Neural progenitor cell (in vitro differentiated cells): ENCODE measurements around the gene MYRIP. TPM values are rescaled to one million over a fixed set of nuclear protein-coding genes. Genes with fewer than 3 reads are reported as not detected.

Experiments used
- DNase-seq: peaks from one replicate; pipeline ENCODE4 v3.0.0-alpha.2; 2016; ENCODE audit warnings: low spot score
- H2AFZ ChIP-seq: fragments of 200-600 bp; sonication (generic); replicated peaks from 2 replicates; pipeline ENCODE4 v1.6.1; 2016; ENCODE audit warnings: antibody characterized with exemption
- H3F3A ChIP-seq: fragments of 200-600 bp; sonication (generic); 2 replicates; pipeline ENCODE4 v1.6.1; 2016; ENCODE audit warnings: antibody characterized with exemption, low read depth
- H3K27ac ChIP-seq: fragments of 200-600 bp; sonication (generic); 2 replicates; pipeline ENCODE4 v1.5.1; 2016; ENCODE audit warnings: mild to moderate bottlenecking
- H3K27me3 ChIP-seq: fragments of 200-600 bp; sonication (generic); 2 replicates; pipeline ENCODE4 v1.6.1; 2016; ENCODE audit warnings: mild to moderate bottlenecking, moderate library complexity
- H3K36me3 ChIP-seq: fragments of 200-600 bp; sonication (generic); 2 replicates; pipeline ENCODE4 v1.5.1; 2016
- H3K4me1 ChIP-seq: fragments of 200-600 bp; sonication (generic); 2 replicates; pipeline ENCODE4 v1.6.1; 2016; ENCODE audit warnings: mixed run types
- H3K4me2 ChIP-seq: fragments of 200-600 bp; sonication (generic); 2 replicates; pipeline ENCODE4 v1.6.1; 2016
- H3K4me3 ChIP-seq: fragments of 200-600 bp; sonication (generic); 2 replicates; pipeline ENCODE4 v1.5.1; 2016
- H3K79me2 ChIP-seq: fragments of 200-600 bp; sonication (generic); 2 replicates; pipeline ENCODE4 v1.6.1; 2016; ENCODE audit warnings: low read depth
- H3K9ac ChIP-seq: fragments of 200-600 bp; sonication (generic); 2 replicates; pipeline ENCODE4 v1.6.1; 2016
- H3K9me3 ChIP-seq: fragments of 200-600 bp; sonication (generic); 2 replicates; pipeline ENCODE4 v1.5.1; 2016; ENCODE audit warnings: low read depth
- H4K20me1 ChIP-seq: fragments of 200-600 bp; sonication (generic); 2 replicates; pipeline ENCODE4 v1.6.1; 2016; ENCODE audit warnings: low read depth
- H3K27ac Mint-ChIP-seq: 3 replicates; pipeline ENCODE4 v1.8.0; 2021; ENCODE audit warnings: mixed read lengths
- H3K27me3 Mint-ChIP-seq: 2 replicates; pipeline ENCODE4 v1.8.0; 2022; ENCODE audit warnings: low read depth, mild to moderate bottlenecking, inconsistent platforms, moderate library complexity, mixed read lengths; ENCODE audit not compliant: insufficient read depth
- H3K36me3 Mint-ChIP-seq: 3 replicates; pipeline ENCODE4 v1.8.0; 2021; ENCODE audit warnings: mixed read lengths
- H3K4me1 Mint-ChIP-seq: 3 replicates; pipeline ENCODE4 v1.8.0; 2021; ENCODE audit warnings: mixed read lengths
- H3K4me3 Mint-ChIP-seq: 3 replicates; pipeline ENCODE4 v1.8.0; 2021; ENCODE audit warnings: mild to moderate bottlenecking, moderate library complexity, mixed read lengths
- H3K9me3 Mint-ChIP-seq: 3 replicates; pipeline ENCODE4 v1.8.0; 2020; ENCODE audit warnings: mixed read lengths
- EZH2 ChIP-seq: fragments of 200-600 bp; sonication (generic); IDR thresholded peaks from 2 replicates; pipeline ENCODE4 v1.6.1; 2017; ENCODE audit warnings: antibody characterized with exemption, mild to moderate bottlenecking, moderate library complexity
- EZH2phosphoT487 ChIP-seq: fragments of 200-600 bp; sonication (generic); IDR thresholded peaks from 2 replicates; pipeline ENCODE4 v1.6.1; 2017; ENCODE audit warnings: antibody characterized with exemption
- total RNA-seq: library from RNA; depleted of rRNA; stranded (reverse); fragments of >200 nt; gene quantifications from 2 replicates; pipeline ENCODE4 v1.2.3, GENCODE V29; 2015; ENCODE audit warnings: low replicate concordance
- TF ChIP-seq, protein P1 (sequence below): fragments of 200-600 bp; sonication (generic); IDR thresholded peaks from 2 replicates; pipeline ENCODE4 v1.5.1; 2017; ENCODE audit warnings: antibody characterized with exemption, mild to moderate bottlenecking

The MYRIP gene
- total RNA-seq, 1 donor from 2014 or later = 0.62 TPM

GRCh38 chr3:40191850-40192448 lies 382.5 kb downstream of the MYRIP start:
- no peaks in the 10 kb centered on the region for H3K36me3 Mint-ChIP-seq
- H3K9ac ChIP-seq = no peak overlapping the region
- H3K4me2 ChIP-seq = no peak overlapping the region
- no peaks in the 10 kb centered on the region for H3K27me3 Mint-ChIP-seq
- no peaks in the 10 kb centered on the region for H3K9me3 Mint-ChIP-seq
- H3F3A ChIP-seq = no peaks in the 10 kb centered on the region
- no peaks in the 10 kb centered on the region for H3K79me2 ChIP-seq
- H3K36me3 ChIP-seq = no peaks in the 10 kb centered on the region
- H3K4me1 Mint-ChIP-seq = no peaks in the 10 kb centered on the region
- no peak overlapping the region for H3K4me3 ChIP-seq
- H3K27ac ChIP-seq = no peak overlapping the region
- H3K27ac Mint-ChIP-seq = no peak overlapping the region
- peak; percentile 59 for DNase-seq
- H2AFZ ChIP-seq = no peak overlapping the region
- H3K9me3 ChIP-seq = no peaks in the 10 kb centered on the region
- no peak for TF ChIP-seq EZH2
- TF ChIP-seq, protein P1, sequence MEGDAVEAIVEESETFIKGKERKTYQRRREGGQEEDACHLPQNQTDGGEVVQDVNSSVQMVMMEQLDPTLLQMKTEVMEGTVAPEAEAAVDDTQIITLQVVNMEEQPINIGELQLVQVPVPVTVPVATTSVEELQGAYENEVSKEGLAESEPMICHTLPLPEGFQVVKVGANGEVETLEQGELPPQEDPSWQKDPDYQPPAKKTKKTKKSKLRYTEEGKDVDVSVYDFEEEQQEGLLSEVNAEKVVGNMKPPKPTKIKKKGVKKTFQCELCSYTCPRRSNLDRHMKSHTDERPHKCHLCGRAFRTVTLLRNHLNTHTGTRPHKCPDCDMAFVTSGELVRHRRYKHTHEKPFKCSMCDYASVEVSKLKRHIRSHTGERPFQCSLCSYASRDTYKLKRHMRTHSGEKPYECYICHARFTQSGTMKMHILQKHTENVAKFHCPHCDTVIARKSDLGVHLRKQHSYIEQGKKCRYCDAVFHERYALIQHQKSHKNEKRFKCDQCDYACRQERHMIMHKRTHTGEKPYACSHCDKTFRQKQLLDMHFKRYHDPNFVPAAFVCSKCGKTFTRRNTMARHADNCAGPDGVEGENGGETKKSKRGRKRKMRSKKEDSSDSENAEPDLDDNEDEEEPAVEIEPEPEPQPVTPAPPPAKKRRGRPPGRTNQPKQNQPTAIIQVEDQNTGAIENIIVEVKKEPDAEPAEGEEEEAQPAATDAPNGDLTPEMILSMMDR = peak; percentile 86
- no peak overlapping the region for H3K4me3 Mint-ChIP-seq
- peaks cover 4% of the 10 kb centered on the region for H4K20me1 ChIP-seq
- H3K4me1 ChIP-seq = peaks cover 11% of the 10 kb centered on the region
- H3K27me3 ChIP-seq = no peaks in the 10 kb centered on the region

DNA sequence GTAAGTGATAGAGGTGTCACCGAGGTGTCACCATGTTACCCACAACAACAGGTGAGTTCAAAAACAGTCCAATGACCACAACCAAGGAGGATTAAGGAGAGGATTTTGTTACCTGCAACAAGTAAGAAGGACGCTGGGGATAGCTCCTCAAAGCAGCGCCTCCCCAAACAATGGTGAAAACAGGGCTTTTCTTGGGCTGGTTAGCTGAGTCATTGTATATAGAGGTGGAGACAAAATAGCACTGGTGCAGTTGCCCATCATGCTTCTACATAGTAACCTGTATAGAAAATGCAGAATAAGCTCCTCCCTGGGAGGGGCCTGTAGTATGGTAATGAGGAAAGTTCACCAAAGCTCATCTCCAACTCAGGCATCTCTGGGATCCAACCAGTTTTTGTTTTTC lies 383.2 kb downstream of the MYRIP start:
- H3K27me3 ChIP-seq = no peaks in the 10 kb centered on the region
- peaks cover 4% of the 10 kb centered on the region for H4K20me1 ChIP-seq
- H3K4me3 Mint-ChIP-seq = no peak overlapping the region
- peak overlapping the region; percentile 42 for H3K4me2 ChIP-seq
- no peaks in the 10 kb centered on the region for H3K79me2 ChIP-seq
- no peaks in the 10 kb centered on the region for H3K4me1 Mint-ChIP-seq
- TF ChIP-seq, protein P1 = no peak
- TF ChIP-seq EZH2phosphoT487 = no peak
- TF ChIP-seq EZH2 = no peak
- no peaks in the 10 kb centered on the region for H3K27me3 Mint-ChIP-seq
- no peaks in the 10 kb centered on the region for H3K9me3 ChIP-seq
- peaks cover 11% of the 10 kb centered on the region for H3K4me1 ChIP-seq
- H3K27ac ChIP-seq = no peak overlapping the region
- DNase-seq = peak; percentile 45
- no peak overlapping the region for H2AFZ ChIP-seq
- no peak overlapping the region for H3K4me3 ChIP-seq
- no peaks in the 10 kb centered on the region for H3F3A ChIP-seq
- H3K9me3 Mint-ChIP-seq = no peaks in the 10 kb centered on the region
- no peak overlapping the region for H3K9ac ChIP-seq
- no peaks in the 10 kb centered on the region for H3K36me3 Mint-ChIP-seq
- H3K27ac Mint-ChIP-seq = no peak overlapping the region
- H3K36me3 ChIP-seq = no peaks in the 10 kb centered on the region

DNA sequence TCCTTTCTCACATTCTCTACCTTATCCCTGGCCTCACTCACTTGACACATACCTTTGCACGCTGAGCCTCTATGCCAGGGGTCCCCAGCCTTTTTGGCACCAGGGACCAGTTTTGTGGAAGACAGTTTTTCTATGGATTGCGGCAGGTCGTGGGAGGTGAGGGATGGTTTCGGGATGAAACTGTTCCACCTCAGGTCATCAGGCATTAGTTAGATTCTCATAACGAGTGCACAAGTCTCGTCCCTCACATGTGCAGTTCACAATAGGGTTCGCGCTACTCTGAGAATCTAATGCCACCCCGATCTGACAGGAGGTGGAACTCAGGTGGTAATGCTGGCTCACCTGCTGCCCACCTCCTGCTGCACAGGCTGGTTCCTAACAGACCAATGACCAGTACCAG lies 387.6 kb downstream of the MYRIP start:
- Mint-ChIP-seq H3K36me3 (no peaks in the 10 kb centered on the region), H3K27ac (no peak overlapping the region), H3K4me3 (no peak overlapping the region), H3K9me3 (no peaks in the 10 kb centered on the region), H3K27me3 (no peaks in the 10 kb centered on the region), H3K4me1 (no peaks in the 10 kb centered on the region)
- peaks cover 2% of the 10 kb centered on the region for H3F3A ChIP-seq
- no peak overlapping the region for H3K4me2 ChIP-seq
- H4K20me1 ChIP-seq = no peaks in the 10 kb centered on the region
- no peak for TF ChIP-seq EZH2
- no peak for TF ChIP-seq EZH2phosphoT487
- TF ChIP-seq, protein P1 = no peak
- H3K4me1 ChIP-seq = peaks cover 11% of the 10 kb centered on the region
- no peaks in the 10 kb centered on the region for H3K9me3 ChIP-seq
- no peak overlapping the region for H3K4me3 ChIP-seq
- H2AFZ ChIP-seq = no peak overlapping the region
- no peak overlapping the region for H3K27ac ChIP-seq
- no peaks in the 10 kb centered on the region for H3K27me3 ChIP-seq
- no peaks in the 10 kb centered on the region for H3K79me2 ChIP-seq
- H3K9ac ChIP-seq = no peak overlapping the region
- H3K36me3 ChIP-seq = no peaks in the 10 kb centered on the region
- DNase-seq = no peak
